HG03280 (cell line): ENCODE measurements around the gene RNF141.

Source experiments
- ATAC-seq: cut with Tn5 transposase; IDR thresholded peaks from one replicate; pipeline ENCODE4 v1.9.1; 2021; ENCODE audit warnings: mild to moderate bottlenecking, moderate library complexity; ENCODE audit not compliant: unreplicated experiment

Gene RNF141

GRCh38 chr11:10526974-10527918 is 13.7 kb downstream of the RNF141 start:
- ATAC-seq, result no peak

GRCh38 chr11:10524471-10524870 is 16.5 kb downstream of the RNF141 start:
- ATAC-seq, result no peak

- ATAC-seq, result no peak
These were observed 18.1 kb downstream of the RNF141 start for GRCh38 chr11:10522921-10523320.

DNA sequence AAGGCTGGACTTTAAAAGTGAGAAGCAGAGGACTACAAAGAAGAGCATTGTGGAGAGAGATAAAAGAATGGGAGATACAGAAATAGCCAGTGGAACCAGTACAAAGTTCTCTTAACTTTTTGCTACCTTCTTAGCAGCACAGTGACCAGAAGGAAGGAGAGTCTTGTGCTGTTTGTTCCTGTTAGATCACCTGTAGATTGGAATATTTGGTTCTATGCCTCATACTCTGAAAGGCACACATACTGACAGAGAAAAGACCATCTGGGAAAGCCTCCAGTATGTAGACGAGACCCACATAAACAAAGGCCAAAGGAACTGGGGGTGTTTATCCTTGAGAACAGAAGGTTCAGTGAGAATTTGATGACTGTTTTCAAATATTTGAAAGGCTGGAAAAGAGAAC is 18.7 kb downstream of the RNF141 start:
- no peak for ATAC-seq

- no peak for ATAC-seq
These were observed 20.4 kb downstream of the RNF141 start for GRCh38 chr11:10520562-10520961.

GRCh38 chr11:10519630-10520029 is 21.4 kb downstream of the RNF141 start:
- no peak for ATAC-seq

GRCh38 chr11:10518891-10519290 is 22.1 kb downstream of the RNF141 start:
- ATAC-seq, result no peak

- no peak for ATAC-seq
These were observed 22.9 kb downstream of the RNF141 start for GRCh38 chr11:10518123-10518522.

GRCh38 chr11:10515418-10515817 is 25.6 kb downstream of the RNF141 start:
- no peak for ATAC-seq

DNA sequence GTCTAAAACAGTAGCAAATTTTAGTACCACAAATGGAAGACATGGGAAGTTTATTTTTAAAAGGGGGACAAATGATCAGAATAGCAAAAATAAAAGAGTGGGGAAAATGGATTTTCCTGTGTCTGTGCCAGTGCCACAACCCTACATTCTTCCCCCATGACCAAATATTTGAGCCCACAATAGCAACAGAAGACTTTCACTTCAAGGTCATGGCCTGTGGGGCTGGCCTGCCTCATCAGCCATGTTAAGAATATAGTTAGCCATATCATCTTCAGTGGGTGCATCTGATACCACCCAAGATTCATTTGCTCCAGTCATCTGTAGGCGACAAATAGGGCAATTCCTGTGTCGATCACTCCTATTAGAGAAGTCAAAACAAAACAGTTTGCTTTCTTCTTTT is 26.3 kb downstream of the RNF141 start:
- ATAC-seq, result no peak

GRCh38 chr11:10514202-10514601 is 26.8 kb downstream of the RNF141 start:
- ATAC-seq, result no peak

GRCh38 chr11:10511181-10511621 is 29.8 kb downstream of the RNF141 start:
- ATAC-seq, result no peak

DNA sequence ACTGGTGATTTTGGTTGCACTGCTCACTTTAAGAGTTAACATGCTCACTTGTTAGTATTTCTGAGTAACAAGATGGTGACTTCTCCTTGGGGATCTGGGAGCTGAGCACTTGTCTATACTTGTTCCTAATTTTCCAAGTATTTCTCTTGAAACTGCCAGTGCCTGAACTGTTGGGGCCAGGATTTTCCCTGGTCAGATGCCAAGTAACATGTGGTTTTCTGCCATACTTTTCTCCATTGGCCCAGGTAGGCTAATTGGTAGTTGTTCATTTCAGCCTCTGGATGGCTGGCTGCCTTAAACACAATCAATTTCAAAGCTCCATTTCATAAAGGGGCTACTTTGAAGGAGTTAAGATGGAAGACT is 35.0 kb downstream of the RNF141 start:
- ATAC-seq, result no peak

DNA sequence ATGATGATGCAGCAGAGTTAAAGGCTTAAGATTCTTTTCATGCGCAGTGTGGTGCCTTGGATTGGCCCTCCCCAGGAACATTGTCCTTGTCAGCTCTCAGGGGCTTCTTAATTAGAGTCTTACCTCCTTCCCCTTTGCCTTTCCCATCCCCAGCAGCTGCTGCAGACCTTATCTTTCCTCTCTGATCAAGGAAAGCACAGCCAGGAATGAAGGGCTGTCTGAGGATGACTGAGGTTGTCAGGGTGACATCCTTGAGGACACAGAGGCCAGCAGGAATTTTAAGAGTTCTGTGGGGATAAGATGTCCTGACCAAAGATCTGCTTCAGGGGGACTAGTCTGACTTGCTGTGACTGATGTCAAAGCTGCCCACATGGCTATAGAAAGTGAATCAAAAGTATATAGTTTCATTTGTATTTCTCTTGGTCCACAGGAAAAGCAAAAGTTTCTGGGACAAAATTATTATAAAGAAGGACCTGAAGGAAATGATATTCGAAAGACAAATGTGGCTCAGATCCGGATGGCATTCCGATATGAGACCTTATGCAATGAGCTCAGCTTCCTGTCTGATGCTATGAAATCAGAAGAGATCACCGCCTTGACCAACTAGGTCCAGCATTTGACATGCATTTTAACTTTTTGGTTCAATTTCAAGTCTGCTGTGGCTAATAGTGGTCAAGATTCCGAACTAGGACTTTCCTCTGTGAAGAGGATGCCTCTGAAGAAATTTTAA is 35.5 kb downstream of the RNF141 start:
- ATAC-seq, result no peak

DNA sequence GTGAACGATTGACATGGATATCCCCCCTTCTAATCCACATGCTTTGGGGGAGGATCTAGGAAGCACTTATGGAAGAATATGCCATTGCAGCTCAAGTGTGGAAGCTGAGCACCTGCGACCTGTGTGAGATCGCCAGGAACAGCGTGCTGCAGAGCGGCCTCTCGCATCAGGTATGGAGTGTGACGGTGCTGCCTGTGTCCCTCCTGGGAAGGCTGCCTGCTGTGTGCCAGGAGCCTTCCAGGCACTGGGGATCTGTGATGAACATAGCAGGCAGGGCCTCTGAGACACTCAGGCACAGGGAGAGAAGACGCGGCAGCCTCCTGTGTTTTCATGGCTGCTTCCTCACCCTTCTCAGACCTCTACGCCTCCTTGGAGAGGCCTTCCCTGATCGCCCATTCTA is 36.5 kb downstream of the RNF141 start:
- no peak for ATAC-seq

DNA sequence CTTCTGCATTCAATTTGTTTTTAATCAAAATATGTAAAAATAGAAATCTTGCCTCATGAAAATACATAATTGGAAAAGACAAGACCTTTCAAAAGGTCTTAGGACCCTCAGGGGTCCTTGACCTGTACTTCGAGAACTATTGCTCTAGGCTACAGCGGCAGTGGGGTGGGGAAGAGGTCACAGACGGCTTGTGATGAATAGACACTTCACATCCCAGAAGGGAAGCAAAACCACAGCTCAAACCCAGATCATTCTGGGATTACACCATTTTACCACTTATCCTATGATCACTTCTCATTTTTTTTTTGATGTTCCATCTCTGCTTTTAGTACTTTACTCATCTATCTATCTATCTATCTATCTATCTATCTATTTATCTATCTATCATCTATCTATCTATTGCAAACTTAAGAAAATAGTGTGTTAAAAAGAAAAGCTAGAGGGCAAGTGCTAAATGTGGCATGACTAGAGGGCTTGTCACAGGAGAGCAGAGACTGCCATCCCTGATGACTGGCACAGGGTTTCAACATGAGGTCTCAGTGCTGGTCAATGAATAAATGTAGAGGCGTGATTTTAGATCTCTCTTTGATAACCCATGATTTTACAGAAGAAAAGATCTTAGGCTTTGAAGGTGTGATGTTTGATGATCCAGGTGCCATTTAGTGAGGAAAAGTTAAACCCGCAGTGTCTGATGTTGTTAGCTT is 37.1 kb downstream of the RNF141 start:
- no peak for ATAC-seq

GRCh38 chr11:10503221-10503620 is 37.8 kb downstream of the RNF141 start:
- no peak for ATAC-seq

GRCh38 chr11:10502770-10503169 is 38.2 kb downstream of the RNF141 start:
- no peak for ATAC-seq

DNA sequence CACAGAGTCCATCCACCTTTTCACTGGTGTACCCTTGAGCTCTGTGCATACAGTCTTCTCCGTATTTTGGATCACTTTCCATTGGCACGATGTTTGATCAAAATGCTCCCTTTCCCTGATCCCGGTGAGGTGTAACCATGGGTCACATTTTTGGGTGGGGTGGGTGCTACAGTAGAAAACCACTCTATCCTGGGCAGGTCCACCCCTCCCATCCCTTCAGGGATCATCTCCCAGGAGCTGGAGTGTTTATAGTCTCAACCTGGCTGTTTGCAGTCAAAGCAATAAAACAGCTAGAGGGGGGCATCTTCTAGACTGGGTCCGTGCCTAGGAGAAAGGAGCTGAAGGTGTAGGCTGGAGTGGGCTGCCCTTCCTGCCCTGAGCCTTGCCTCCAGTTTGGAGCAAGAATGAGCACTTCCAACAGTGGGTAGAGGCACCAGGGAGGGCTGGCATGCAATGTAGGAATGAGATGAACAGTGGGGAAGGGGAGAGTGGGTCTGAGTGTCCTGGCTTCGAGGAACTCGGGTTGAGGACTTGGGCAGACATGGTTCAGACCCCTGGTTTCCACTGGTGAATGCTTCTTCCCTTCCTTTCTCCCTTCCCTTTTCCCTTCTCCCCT is 38.8 kb downstream of the RNF141 start:
- no peak for ATAC-seq

GRCh38 chr11:10500757-10501684 is 40.0 kb downstream of the RNF141 start:
- no peak for ATAC-seq
